Thyroid gland (tissue), 4 donors: Measurements from ENCODE around the gene CPD.

Source experiments
- POLR2A ChIP-seq, 2 donors: fragments of 450-650 bp; IDR thresholded peaks; one replicate each; pipeline ENCODE4 v1.6.1; 2017; ENCODE audit warnings: antibody characterized with exemption in 2 of 2, mild to moderate bottlenecking in 2 of 2, moderate library complexity in 1 of 2
- TF ChIP-seq, protein P1 (sequence below), 6 experiments: fragments of 200-600 bp in 3 of 6; fragments of 450-650 bp in 3 of 6; sonication (generic) in 3 of 6; IDR thresholded peaks; one replicate each; pipeline ENCODE4 v1.5.1; 2016 to 2019; ENCODE audit warnings: antibody characterized with exemption in 6 of 6, mild to moderate bottlenecking in 2 of 6, inconsistent platforms in 1 of 6, moderate library complexity in 1 of 6

- TF ChIP-seq, protein P1, sequence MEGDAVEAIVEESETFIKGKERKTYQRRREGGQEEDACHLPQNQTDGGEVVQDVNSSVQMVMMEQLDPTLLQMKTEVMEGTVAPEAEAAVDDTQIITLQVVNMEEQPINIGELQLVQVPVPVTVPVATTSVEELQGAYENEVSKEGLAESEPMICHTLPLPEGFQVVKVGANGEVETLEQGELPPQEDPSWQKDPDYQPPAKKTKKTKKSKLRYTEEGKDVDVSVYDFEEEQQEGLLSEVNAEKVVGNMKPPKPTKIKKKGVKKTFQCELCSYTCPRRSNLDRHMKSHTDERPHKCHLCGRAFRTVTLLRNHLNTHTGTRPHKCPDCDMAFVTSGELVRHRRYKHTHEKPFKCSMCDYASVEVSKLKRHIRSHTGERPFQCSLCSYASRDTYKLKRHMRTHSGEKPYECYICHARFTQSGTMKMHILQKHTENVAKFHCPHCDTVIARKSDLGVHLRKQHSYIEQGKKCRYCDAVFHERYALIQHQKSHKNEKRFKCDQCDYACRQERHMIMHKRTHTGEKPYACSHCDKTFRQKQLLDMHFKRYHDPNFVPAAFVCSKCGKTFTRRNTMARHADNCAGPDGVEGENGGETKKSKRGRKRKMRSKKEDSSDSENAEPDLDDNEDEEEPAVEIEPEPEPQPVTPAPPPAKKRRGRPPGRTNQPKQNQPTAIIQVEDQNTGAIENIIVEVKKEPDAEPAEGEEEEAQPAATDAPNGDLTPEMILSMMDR (IDR thresholded peaks at IDR 0.05) = no peak
- no peak for TF ChIP-seq POLR2A (IDR thresholded peaks at IDR 0.05)
These were observed 96.5 kb downstream of the CPD start for GRCh38 chr17:30475206-30475605.
